Renal cortical epithelial cell (primary cell): ENCODE measurements around the gene PRR23E. TPM values are rescaled to one million over a fixed set of nuclear protein-coding genes. Genes with fewer than 3 reads are reported as not detected.

ENCODE experiments used
- DNase-seq: peaks from one replicate; pipeline ENCODE4 v3.0.0-alpha.2; 2011; ENCODE audit warnings: low read depth
- total RNA-seq: library from RNA; depleted of rRNA; stranded (reverse); fragments of >200 nt; gene quantifications from 2 replicates; pipeline ENCODE4 v1.2.3, GENCODE V29; 2014

Gene PRR23E
- total RNA-seq, 1 donor from 2014 or later: not detected

DNA sequence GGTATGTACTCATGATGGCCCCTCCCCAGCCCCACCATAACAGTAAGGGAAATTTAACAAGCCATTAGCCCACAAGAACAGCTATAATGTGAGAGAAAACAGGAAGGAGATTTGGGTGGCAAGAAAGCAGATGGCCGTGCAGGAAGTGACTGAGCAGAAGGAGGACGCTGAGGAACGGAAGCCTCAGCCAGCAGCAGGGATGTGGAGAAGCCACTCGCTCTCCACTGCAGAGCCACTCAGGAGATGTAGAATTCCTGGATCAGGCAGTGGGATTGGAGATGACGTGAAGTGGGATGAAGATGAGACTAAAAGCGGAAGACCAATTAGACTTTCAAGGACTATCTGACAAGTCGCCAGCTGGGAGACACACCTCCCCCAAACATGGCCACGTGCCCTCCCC, 31.2 kb downstream of the PRR23E start:
- DNase-seq: no peak

GRCh38 chr3:127226457-127226856, 33.5 kb downstream of the PRR23E start:
- peak; percentile 48 for DNase-seq

DNA sequence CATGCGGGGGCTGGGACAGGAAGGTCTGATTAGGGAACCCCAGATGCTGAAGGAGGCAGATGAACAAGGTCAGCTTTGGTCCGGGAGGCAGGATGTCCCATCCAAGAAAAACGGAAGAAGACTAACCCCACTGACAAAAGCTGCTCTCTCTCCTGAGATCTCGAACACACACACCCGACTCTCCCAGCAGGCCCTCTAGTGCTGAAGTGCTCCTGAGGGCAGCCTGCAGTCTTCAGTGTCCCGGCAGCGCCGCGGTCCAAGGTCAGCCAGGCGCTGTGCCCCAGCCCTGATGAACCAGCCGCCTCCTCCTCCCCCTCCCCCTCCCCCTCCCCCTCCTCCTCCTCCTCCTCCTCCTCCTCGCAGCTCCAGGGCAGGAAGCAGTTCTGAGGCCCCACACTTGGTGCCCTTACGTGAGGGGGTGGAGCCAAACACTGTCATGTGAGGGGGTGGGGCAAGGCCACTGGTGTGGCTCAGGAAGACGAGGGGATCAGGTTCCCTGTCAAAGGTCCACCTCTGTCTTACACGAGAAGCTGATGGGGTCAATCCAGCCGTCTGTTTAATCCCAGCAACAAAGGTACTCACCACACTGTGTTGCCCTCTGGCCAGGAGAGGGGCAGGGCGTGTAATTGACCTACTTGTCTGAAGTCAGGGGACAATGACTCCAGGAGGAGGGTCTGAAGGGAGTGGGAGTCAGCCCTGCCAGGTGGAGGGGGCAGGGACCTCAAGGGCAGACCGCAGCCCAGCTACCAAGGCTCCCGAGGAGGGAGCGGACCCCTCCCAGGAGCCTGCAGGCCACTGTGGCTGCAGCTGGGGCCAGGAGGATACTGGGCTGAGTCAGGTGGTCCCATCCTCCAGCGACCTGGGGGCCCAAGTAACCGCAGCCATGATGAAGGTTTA, 34.3 kb downstream of the PRR23E start:
- no peak for DNase-seq

GRCh38 chr3:127228866-127229265, 35.9 kb downstream of the PRR23E start:
- no peak for DNase-seq

- DNase-seq: no peak
Observed at GRCh38 chr3:127233371-127233770, 40.4 kb downstream of the PRR23E start.

DNA sequence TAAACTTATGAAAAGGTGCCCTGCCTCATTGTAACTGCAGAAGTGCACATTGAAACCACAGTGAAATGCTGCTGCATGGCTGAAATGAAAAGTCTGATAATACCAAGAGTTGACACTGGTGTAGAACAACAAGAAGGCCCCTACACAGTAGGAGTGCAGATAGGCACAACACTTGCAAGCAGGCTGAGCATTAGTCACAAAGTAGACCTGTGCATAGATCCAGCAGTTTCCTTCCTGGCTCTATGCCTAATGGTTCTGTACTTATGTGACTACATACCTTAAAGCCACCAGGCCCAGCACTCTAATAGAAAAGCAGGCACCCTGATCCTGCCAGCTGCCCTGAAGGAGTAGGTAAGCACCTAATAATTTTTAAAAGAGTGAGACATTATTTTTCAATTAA, 41.8 kb downstream of the PRR23E start:
- peak; percentile 35 for DNase-seq

DNA sequence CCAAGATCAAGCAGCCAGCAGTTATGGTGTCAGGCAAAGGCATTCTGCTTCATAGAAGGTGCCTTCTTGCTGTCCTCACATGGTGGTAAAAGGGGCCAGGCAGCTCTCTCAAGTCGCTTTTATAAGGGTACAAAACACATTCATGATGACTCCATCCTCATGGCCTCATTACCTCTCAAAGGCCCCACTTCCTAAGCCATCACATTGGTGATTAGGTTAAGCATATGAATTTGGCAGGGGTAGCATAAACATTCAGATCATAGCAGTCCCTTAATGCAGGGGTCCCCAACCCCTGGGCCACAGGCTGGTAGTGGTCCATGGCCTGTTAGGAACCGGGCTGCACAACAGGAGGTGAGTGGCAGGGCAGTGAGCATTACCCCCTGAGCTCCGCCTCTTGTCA, 42.8 kb downstream of the PRR23E start:
- no peak for DNase-seq

GRCh38 chr3:127237835-127238234, 44.9 kb downstream of the PRR23E start:
- DNase-seq: no peak

DNA sequence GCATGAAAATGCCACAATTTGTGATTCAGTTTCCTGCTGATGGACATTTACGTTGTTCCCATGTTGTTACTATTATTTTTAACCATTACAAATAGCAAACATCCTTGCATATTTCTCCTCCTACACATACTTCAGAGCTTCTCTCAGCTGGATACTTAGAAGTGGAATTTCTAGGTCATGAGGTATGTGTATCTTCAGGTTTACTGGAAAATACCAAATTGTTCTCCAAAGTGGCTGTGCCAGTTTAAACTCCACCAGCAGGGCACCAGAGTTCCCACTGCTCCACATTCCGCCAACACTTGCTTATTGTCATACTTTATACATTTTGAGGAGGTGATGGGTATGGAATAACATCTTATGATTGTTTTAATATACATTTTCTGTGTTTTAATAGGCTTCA, 45.7 kb downstream of the PRR23E start:
- no peak for DNase-seq

DNA sequence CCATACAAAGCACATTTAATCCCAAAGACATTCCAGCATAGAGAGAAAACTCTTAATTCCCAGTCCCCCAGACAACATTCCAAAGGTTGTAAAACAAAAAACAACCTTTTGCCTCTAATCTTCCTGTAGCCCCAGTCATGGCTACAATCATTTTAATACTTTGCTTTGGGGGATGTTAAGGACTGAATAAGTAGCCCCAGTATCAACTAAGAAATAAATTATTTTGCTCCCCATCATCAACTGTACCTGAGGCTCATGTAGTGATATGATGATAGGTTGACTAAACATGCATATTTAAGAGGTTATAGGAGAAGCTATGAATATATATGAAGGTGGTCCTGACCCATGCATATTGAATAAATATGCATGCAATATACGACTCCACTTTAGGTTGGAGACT, 54.4 kb downstream of the PRR23E start:
- DNase-seq: no peak

Other genes starting within 250 kb of the PRR23E start
- 23.3 and 67.0 TPM in 2 replicates for gene PLXNA1, start 210.0 kb upstream of the PRR23E start, total RNA-seq
- not detected in 2 replicates for gene PRR20G, start 94.9 kb downstream of the PRR23E start, total RNA-seq